Fibroblast of skin of left biceps (primary cell): ENCODE results near the gene POLDIP3.

ENCODE experiments used
- DNase-seq, 2 experiments: peaks; one replicate each; pipeline ENCODE4 v3.0.0-alpha.2; 2013; ENCODE audit warnings: low read depth in 2 of 2

The POLDIP3 gene

GRCh38 chr22:42614312-42615091 lies at the start of gene POLDIP3:
Gene POLDIP3, minus strand, starts transcription at chr22:42614883. Its CDS starts 26 bp downstream, at chr22:42614857.
- DNase-seq, result peak; percentile 95 to 96

DNA sequence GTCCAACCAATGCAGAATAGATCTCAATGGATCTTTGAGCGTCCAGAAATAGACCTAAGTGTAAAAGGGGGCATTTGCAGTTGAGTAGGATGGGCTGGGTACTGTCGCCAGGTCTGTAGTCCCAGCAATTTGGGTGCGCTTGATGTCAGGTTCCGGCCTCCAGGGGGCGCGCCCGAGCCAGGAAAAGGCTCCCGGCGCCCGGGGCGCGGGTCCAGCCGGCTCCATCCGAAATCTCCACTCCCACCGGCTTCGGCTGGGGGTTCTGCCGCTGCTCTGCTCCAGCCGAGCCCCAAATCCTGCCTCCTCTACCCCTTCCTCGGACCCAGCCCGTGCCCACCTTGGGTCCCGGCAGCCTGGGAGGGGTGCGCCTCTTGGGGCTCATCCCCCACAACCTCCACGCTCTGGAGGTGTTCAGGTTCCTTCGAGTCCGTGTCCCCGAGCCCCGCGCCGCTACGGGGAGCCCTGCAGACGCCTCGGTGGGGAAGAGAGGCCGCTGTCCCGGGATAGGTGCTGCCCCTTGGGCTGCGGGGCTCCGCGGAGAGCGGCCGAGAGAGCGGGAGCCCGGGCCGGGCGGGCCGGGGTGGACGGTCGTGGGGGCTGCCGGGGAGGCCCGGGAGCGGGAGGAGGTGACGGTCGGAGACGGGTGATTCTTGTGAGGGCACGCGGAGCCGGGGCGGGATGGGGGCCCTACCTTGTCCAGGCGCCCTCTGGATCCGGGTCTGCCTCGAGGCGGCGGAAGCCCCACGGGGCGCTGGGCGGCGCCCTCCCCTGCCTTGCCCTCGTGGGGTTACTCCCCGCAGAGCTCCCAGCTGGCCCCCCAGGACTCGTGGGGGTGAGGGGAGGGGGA lies 47.5 kb upstream of the POLDIP3 start:
- DNase-seq, result no peak

DNA sequence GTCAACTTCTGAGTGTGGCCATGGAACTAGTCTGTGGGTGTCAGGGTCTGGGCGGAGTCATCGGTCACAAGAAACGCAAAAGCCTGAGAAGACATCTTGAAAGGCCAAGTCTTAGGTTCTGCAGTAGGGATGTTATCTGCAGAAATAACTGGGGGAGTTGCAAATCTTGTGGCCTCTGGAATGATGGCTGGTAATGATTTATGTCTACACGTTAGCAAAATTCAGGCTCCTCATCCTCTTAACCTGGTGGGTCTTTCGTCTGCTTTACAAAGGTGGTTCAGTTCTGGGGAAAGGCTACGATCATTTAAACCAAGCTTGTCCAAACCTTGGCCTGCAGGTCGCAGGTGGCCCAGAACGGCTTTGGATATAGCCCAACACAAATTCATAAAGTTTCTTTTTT lies 41.9 kb upstream of the POLDIP3 start:
- no peak for DNase-seq

- DNase-seq, result no peak
Measured at GRCh38 chr22:42655693-42656092, 41.0 kb upstream of the POLDIP3 start.

GRCh38 chr22:42654436-42655073 lies 39.9 kb upstream of the POLDIP3 start:
- DNase-seq, result no peak

DNA sequence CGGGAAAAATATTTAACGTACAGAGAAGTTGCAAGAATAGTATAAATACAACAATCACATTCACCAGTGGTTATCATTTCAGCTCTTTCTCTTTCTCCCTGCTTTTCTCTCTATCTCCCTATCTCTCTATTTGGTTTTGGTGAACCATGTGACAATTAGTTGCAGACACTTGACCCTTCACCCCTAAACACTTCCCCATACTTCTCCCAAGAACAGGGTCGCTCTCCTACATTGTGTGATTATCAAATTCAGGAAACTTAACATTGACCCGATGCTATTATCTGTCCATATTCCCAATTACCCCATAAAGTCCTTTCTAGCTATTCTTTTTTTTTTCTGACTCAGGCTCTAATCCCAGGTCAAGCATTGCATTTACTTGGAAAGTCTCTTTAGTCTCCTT lies 39.3 kb upstream of the POLDIP3 start:
- no peak for DNase-seq

GRCh38 chr22:42651134-42651533 lies 36.5 kb upstream of the POLDIP3 start:
- no peak for DNase-seq

DNA sequence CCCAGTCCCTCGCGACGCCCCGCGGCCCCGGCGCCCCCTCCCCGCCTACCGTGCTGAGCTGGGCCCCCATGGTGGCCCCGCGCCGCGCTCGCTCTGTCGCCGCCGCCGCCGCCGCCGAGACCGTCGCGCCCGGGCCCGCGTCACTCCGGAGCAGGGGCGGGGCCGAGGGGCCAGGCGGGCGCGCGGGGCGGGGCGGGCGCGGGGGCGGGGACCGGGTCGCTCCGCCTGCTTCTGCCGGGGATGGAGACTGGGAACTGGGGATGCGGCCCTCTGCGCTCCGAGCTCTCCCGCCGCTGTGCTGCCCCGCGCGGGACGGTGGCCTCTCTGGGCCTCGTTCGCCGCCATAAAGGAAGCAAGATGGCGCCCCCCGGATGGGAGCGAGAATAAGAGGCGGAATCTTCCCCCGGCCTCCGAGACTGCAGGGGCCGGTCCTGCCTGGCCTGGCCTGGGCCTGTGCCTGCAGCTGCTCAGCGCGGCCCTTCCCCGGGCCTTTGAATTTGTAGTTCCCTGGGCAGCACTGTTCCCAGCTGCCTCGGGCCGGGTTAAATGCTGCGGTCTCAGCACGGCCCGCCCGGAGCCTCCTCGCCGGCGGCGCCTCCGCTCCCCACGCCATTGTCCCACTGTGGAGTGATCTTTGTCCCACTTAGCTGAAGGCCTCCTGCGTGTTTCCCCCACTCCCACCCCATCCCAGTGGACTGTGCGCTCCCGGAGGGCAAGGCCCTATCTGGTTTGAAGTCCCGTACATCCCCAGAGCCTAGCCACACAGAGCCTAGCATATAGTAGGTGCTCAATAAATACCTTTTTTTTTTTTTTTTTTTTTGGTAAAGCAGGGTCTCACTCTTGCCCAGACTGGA lies 34.8 kb upstream of the POLDIP3 start, which contains the start of gene CYB5R3:
Gene CYB5R3, minus strand, starts transcription at position 147 of the 854 bp plus-strand sequence. Its CDS starts 77 bp downstream, at position 70.
- DNase-seq, result peak; percentile 56 to 64

- no peak for DNase-seq
Measured at GRCh38 chr22:42648368-42649245, 33.9 kb upstream of the POLDIP3 start.

GRCh38 chr22:42648017-42648367 lies 33.3 kb upstream of the POLDIP3 start:
- no peak for DNase-seq

DNA sequence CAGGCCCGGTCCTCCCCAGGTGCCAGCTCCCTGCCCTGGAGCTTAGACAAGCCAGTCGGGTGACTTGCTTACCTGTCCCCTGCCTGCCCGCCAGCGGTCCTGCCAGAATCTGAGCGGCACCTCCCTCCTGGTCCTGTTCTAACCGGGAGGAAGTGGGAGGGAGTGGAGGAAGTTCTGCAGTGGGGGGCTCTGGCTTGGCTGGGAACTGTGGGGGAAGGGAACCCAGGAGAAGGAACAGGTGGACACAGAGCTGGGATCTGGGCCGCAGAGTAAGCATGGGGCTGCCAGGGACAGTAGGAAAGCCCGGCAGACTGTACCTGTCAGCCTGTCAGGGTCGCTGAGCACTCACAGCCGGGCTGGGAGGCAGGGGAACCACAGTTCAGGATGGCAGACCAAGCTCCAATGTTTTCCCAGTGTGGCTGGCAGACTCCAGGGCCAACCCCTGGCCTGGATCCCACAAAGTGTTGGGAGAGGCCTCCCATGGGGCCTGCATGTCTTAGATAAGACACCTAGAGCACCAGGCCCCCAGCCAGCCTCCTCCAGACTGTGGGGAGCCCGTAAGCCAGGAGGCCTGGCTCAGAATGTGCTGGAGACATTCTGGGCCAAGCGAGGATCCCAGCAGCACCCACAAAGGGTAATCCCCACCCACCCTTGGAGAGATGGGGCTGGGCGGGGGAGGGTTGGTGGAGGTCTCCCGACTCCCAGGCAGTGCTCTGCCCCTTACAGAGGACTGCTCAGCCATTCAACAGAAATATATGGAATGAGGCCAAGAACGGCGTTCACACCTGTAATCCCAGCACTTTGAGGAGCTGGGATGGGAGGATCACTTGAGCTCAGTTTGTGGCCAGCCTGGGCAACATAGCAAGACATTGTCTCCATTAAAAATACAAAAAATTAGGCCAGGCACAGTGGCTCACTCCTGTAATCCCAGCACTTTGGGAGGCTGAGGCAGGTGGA lies 32.2 kb upstream of the POLDIP3 start:
- DNase-seq, result no peak

- DNase-seq, result no peak
Measured at GRCh38 chr22:42645938-42646568, 31.4 kb upstream of the POLDIP3 start.

GRCh38 chr22:42645341-42645937 lies 30.8 kb upstream of the POLDIP3 start:
- DNase-seq, result no peak

DNA sequence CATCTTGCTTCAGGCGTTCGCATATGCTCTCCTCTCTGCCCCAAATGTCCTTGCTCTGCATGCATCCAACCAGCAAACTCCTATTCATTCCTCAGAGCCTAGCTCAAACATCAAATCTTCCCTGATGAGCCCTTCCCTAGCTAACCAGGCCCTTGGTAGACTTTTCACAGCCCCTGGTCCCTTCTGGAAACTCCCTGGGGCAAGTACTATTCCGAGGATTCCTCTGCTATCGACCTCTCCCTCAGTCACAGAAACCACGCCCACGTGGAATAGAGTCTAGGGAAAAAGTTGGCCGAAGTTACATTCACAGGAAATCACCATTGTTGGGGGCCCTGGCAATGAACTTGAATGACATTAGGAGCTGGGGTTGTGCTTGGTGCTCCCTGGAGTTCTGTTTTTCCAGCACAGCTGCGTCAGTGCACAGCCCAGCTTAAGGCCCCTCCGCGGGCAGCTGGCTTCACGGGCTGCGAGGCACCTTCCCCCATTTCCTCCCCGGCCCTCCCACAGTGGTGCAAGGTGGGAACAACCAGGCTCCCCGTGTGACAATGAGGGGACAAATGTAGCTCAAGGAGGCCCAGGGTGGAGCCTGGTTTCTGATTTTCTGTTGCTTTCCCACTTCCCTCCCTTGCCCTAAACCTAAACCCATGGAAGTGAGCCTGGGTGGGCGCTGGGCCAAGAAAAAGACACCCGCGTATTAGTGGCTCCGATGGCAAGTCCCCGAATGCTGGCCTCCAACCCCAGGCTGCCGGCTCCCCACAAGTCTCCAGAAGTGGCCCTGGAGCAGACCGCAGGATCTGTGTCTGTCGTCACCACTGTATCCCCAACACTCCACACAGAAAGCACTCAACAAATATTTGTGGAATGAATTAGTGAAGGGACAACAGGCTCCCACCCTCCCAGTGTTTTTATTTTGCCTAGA lies 30.0 kb upstream of the POLDIP3 start:
- no peak for DNase-seq

DNA sequence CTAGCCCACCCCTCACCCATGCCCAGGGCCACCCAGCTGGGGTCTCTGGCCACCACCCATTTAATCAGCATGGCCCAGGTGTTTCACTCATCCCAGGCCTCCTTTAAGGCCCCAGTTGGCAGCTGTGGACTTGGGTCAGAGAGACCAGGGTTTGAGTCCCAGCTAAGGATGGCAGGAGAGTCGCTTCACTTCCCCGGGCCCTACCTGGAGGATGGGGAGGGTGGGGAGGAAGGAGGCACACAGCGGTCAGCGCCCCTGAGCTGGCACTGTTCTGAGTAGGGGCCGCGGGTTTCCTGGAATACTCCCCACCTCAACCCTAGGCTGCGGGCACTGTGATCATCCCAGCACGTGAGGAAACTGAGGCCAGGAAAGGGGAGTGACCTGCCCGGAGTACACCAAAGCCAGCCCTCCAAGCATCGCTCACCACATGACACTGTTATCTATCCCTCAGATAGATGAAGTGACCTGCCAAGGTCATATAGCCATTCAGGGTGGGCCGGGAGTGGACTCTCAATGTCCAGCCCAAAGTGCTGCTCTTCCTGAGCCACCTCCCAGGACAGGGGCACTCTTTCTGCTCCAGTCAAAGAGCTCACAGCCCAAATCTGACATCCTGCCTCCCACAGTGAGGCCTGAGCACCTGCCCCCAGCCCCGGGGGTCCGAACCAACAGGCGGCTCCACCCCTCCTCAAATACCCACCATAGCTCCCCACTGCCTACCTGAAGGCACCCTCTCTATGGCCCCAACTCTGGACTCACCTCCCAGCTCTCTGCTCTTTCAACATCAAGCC lies 29.1 kb upstream of the POLDIP3 start:
- no peak for DNase-seq

DNA sequence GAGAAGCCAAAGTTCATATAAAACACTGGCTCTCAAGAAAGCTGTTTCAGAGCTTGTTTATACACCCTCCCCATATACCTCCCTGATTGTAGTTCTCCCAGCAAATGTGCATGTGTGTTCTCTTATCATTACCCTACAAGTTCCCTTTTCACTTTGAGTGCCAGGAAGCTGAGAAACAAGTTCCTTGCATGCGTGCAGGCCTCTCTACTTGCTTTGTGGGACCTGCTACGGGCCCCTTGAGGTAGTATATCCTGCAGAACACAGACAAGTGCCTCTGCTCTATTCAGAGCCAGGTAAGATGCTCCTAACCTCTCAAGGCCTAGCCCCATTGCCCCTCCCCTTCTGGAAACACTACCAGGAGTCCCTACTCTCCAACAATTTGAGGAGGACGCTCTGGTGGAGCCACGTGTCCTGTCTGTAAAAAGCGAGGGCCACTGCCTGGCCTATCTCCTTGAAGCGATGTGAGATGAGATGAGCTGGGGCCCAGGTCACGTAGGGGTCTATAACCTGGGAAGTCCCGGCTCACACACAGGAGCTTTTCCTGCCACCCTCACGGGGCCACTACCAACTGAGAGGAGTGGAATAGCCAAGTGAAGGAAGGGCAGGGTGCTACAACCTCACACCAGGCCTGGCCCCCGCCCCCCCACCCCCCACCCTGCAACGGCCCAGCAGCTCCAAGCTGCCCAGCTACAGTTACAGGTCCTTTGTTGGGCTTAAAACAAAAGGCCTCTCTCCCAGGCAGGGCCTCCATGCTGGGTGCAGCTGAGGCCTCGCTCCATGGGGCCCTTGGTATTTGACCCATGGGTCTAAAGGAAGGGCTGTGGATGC lies 28.3 kb upstream of the POLDIP3 start:
- no peak for DNase-seq
